Measurements from ENCODE around the gene TMED1. TPM values are rescaled to one million over a fixed set of nuclear protein-coding genes. Genes with fewer than 3 reads are reported as not detected.

The TMED1 gene
- total RNA-seq, 1 experiment from 2014 or later = 30.3 TPM

DNA sequence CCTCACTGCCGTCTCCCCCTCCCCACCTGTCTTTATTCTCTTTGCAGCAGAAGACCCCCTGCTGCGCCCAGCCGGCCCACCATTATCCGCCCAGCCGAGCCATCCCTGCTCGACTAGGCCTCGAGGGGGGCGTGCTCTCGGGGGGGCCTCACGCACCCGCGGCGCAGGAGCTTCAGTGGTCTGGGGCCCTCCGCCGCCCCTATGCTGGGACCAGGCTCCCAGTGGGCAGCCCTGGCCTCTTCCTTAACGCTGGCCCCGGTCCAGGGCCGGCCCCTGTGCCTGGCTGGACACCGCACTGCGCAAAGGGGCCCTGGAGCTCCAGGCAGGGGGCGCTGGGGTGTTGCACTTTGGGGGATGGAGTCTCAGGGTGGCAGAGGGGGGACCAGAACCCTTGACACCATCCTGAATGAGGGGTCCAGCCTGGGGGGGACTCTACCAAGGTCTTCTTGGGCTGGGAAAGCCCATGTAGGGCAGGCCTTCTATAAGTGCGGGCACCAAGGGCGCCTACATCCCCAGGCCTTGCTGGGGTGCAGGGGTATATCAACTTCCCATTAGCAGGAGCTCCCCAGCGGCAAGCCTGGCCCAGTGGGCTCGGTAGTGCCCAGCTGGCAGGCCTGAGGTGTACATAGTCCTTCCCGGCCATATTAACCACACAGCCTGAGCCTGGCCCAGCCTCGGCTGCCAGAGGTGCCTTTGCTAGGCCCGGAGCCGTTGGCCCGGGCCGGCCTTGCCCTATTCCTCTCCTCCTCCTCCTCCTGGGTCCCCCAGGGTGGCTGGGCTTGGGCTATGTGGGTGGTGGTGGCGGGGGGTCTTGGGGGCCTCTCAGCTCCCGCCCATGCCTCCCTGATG is 4.9 kb downstream of the TMED1 start:
- no peaks in the 10 kb centered on the region for H3K4me1 ChIP-seq (ENCODE audit: control insufficient read depth, insufficient read depth, low read length)
- no peak overlapping the region for H3K27ac ChIP-seq (ENCODE audit: low read length)
- in situ Hi-C loops (cut with HindIII; ENCODE audit: low pct_unique_long_range_greater_than_20kb, low sequenced_read_pairs) (no loop called here), intact Hi-C loops (cut with micrococcal nuclease; ENCODE audit: unreplicated experiment) (no loop called here)
- no peak for ATAC-seq
- no TSS peak for BruUV-seq (replicated peaks)
- H3K36me3 ChIP-seq (ENCODE audit: control insufficient read depth, insufficient read depth, low read length) = no peaks in the 10 kb centered on the region
- DNase-seq (ENCODE audit: low read depth, low spot score) = no peak
- ChIA-PET CTCF (no interaction called here), POLR2A (interaction anchor here (0.6 kb wide), 1 partner anchor 14 kb away, joined by 9 read pairs; no protein-coding TSS in a partner anchor)
- H3K9me3 ChIP-seq (ENCODE audit: control insufficient read depth, insufficient read depth, low read depth, low read length) = no peaks in the 10 kb centered on the region
- no peak for TF ChIP-seq POLR2AphosphoS5 (IDR thresholded peaks at IDR 0.05; ENCODE audit: low read depth, low read length)
- TF ChIP-seq SIN3A (IDR thresholded peaks at IDR 0.05; ENCODE audit: borderline replicate concordance, insufficient read depth, low read depth, low read length) = no peak
- TF ChIP-seq, protein P1, sequence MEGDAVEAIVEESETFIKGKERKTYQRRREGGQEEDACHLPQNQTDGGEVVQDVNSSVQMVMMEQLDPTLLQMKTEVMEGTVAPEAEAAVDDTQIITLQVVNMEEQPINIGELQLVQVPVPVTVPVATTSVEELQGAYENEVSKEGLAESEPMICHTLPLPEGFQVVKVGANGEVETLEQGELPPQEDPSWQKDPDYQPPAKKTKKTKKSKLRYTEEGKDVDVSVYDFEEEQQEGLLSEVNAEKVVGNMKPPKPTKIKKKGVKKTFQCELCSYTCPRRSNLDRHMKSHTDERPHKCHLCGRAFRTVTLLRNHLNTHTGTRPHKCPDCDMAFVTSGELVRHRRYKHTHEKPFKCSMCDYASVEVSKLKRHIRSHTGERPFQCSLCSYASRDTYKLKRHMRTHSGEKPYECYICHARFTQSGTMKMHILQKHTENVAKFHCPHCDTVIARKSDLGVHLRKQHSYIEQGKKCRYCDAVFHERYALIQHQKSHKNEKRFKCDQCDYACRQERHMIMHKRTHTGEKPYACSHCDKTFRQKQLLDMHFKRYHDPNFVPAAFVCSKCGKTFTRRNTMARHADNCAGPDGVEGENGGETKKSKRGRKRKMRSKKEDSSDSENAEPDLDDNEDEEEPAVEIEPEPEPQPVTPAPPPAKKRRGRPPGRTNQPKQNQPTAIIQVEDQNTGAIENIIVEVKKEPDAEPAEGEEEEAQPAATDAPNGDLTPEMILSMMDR (IDR thresholded peaks at IDR 0.05) = no peak; the same call in 1 of the 2 replicates
- TF ChIP-seq, protein P2, sequence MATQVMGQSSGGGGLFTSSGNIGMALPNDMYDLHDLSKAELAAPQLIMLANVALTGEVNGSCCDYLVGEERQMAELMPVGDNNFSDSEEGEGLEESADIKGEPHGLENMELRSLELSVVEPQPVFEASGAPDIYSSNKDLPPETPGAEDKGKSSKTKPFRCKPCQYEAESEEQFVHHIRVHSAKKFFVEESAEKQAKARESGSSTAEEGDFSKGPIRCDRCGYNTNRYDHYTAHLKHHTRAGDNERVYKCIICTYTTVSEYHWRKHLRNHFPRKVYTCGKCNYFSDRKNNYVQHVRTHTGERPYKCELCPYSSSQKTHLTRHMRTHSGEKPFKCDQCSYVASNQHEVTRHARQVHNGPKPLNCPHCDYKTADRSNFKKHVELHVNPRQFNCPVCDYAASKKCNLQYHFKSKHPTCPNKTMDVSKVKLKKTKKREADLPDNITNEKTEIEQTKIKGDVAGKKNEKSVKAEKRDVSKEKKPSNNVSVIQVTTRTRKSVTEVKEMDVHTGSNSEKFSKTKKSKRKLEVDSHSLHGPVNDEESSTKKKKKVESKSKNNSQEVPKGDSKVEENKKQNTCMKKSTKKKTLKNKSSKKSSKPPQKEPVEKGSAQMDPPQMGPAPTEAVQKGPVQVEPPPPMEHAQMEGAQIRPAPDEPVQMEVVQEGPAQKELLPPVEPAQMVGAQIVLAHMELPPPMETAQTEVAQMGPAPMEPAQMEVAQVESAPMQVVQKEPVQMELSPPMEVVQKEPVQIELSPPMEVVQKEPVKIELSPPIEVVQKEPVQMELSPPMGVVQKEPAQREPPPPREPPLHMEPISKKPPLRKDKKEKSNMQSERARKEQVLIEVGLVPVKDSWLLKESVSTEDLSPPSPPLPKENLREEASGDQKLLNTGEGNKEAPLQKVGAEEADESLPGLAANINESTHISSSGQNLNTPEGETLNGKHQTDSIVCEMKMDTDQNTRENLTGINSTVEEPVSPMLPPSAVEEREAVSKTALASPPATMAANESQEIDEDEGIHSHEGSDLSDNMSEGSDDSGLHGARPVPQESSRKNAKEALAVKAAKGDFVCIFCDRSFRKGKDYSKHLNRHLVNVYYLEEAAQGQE (IDR thresholded peaks at IDR 0.05; ENCODE audit: insufficient read depth in 1 of 2, low read depth in 2 of 2, low read length in 1 of 2) = no peak
- no peak for TF ChIP-seq TCF7L2 (IDR thresholded peaks at IDR 0.05; ENCODE audit: low read depth, low read length)
- H3K4me3 ChIP-seq (ENCODE audit: low read depth in 2 of 2, low read length in 2 of 2) = no peak overlapping the region
- no peaks in the 10 kb centered on the region for H3K27me3 ChIP-seq (ENCODE audit: control insufficient read depth, insufficient read depth, low read length)

DNA sequence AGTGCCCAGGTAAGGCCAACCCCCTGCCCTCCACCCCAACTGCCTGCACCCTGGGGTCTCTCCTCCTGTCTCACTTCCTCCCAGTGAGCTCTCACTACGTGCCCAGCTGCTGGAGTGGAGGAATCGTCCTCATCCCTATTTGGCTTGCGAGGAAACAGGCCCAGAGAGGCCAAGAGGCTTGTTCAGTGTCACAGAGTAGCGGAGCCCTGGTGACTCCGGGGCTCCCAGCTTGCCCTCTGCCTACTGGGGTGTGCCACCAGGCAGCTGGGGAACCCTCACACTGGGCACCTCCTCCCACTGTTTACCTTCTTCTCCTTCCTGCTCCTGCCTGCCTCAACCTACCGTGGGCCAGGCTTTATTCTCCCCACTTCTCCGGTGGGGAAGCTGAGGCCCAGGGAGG is 5.6 kb downstream of the TMED1 start:
- no peaks in the 10 kb centered on the region for H3K36me3 ChIP-seq (ENCODE audit: control insufficient read depth, insufficient read depth, low read length)
- H3K4me3 ChIP-seq (ENCODE audit: low read depth in 2 of 2, low read length in 2 of 2) = no peak overlapping the region
- BruUV-seq (replicated peaks) = no TSS peak
- no peaks in the 10 kb centered on the region for H3K4me1 ChIP-seq (ENCODE audit: control insufficient read depth, insufficient read depth, low read length)
- ATAC-seq = no peak
- TF ChIP-seq TCF7L2 (IDR thresholded peaks at IDR 0.05; ENCODE audit: low read depth, low read length) (no peak), SIN3A (IDR thresholded peaks at IDR 0.05; ENCODE audit: borderline replicate concordance, insufficient read depth, low read depth, low read length) (no peak), POLR2AphosphoS5 (IDR thresholded peaks at IDR 0.05; ENCODE audit: low read depth, low read length) (no peak)
- TF ChIP-seq, protein P1 (IDR thresholded peaks at IDR 0.05) = no peak
- TF ChIP-seq, protein P2 (IDR thresholded peaks at IDR 0.05; ENCODE audit: insufficient read depth in 1 of 2, low read depth in 2 of 2, low read length in 1 of 2) = no peak
- in situ Hi-C loops (cut with HindIII; ENCODE audit: low pct_unique_long_range_greater_than_20kb, low sequenced_read_pairs) = no loop called here
- no peak for DNase-seq (ENCODE audit: low read depth, low spot score)
- H3K9me3 ChIP-seq (ENCODE audit: control insufficient read depth, insufficient read depth, low read depth, low read length) = no peaks in the 10 kb centered on the region
- ChIA-PET POLR2A (interaction anchor here (0.6 kb wide), 1 partner anchor 15 kb away, joined by 9 read pairs; no protein-coding TSS in a partner anchor), CTCF (interaction anchor here (1.0 kb wide), 1 partner anchor 10 kb away, joined by 3 read pairs; no protein-coding TSS in a partner anchor)
- H3K27me3 ChIP-seq (ENCODE audit: control insufficient read depth, insufficient read depth, low read length) = no peaks in the 10 kb centered on the region
- intact Hi-C loops (cut with micrococcal nuclease; ENCODE audit: unreplicated experiment) = no loop called here
- no peak overlapping the region for H3K27ac ChIP-seq (ENCODE audit: low read length)
